Fibroblast of lung (primary cell): Measurements from ENCODE around the gene SLC9A1.

Experiments
- CTCF ChIP-seq, 2 donors: IDR thresholded peaks in 1 of 2; conservative IDR thresholded peaks in 1 of 2; 1 replicate in 1 of 2; 2 replicates in 1 of 2; pipeline ENCODE4 v1.5.1; 2011 to 2012; ENCODE audit warnings: low read length in 2 of 2, control low read depth in 1 of 2, inconsistent platforms in 1 of 2, low read depth in 1 of 2, mild to moderate bottlenecking in 1 of 2
- EZH2 ChIP-seq: IDR thresholded peaks from 2 replicates; pipeline ENCODE4 v1.5.1; 2012; ENCODE audit warnings: low read length, control low read depth, mild to moderate bottlenecking; ENCODE audit errors: missing control alignments

GRCh38 chr1:27049100-27049499, 105.8 kb downstream of the SLC9A1 start:
- TF ChIP-seq CTCF (conservative IDR thresholded peaks at IDR 0.05 in 1 of 2, IDR thresholded peaks at IDR 0.05 in 1 of 2; ENCODE audit: low read depth in 1 of 2, low read length in 2 of 2) (no peak), EZH2 (no peak)
